ENCODE results near the gene IL17REL.

IL17REL gene

GRCh38 chr22:50035976-50036724 lies 23.6 kb upstream of the IL17REL start:
- no peak for TF ChIP-seq GATA3 (IDR thresholded peaks at IDR 0.05; ENCODE audit: low read depth, low read length)
- no peak for TF ChIP-seq GATA2 (IDR thresholded peaks at IDR 0.05; ENCODE audit: low read depth, low read length)

DNA sequence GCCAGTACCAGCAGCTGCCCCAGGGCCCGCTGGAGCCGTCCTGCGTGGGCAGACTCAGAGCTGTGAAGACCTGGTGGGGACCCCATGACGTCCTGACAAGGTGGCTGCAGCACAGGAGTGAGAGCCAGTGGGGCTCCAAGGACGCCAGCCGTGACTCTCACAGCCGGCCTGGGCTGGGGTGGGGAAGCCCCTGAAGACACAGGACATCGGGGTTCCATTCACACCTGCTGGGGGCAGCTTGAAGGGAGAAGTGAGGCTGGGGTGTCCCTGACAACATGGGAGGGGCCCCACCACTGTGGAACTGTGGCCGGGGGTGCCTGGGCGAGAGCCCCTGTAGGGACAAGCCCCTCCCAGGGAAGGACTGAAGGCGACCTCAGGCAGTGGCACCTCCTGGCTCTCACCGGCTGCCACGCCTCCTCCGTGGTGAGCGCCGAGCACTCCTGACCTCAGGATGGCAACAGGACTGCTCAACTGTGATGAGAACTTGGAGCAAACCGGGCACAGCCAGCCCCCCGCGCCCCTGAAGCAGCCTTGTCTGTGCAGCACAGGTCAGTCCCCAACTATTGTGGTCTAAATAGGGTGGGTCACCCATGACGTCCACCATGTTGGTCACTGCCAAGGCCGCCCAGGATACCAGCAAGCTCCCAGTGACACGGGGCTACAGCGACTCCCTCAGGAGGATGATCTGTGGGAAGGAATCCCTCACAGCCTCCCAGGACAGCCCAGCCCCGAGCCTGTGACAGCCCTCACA lies 22.7 kb upstream of the IL17REL start:
- TF ChIP-seq GATA3 (IDR thresholded peaks at IDR 0.05; ENCODE audit: low read depth, low read length) (no peak), GATA2 (IDR thresholded peaks at IDR 0.05; ENCODE audit: low read depth, low read length) (no peak)

DNA sequence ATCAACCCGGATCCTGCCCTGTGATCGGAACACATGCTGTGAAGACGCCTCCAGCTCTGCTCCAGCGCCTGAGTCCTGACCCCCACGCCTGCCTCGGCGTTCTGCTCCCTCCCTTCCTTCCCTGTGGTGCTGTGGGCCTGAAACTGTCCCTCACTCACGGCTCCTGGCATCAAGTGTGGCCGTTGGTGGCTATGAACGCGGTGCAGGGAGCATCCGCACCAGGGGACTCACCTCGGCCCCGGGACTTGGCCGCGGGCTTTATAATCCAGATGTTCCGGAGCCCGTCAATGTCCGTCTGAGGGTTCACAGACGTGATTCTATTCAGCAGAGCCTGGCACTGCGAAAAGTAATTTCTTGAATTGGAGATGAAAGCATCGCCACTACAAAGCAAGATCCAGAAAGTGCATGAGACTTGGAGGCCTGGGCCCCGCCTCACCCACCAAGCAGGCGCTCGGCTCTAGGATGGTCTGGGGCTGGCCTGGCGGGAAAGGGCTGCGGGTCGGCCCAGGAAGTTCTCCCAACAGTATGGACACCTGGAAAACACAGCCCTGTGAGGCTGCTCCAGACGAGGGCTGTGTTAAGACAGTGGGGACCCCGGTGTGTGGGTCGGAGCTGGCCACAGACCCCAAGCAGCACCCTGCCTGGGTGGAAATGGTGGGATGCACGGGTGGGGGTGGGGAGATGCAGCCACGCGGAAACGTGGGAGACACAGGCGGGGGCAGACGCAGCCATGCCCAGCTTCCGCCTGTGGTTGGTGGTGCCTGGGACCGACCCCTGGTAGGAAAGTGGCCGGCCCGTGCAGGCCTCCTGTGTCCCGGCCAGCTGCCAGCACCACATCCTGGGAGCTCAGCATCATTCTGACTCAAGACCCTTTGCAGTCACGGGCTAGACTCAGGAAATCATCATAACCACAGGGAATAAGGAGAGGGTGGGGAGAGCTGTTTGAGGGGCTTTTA lies 21.8 kb upstream of the IL17REL start:
- TF ChIP-seq GATA3 (IDR thresholded peaks at IDR 0.05; ENCODE audit: low read depth, low read length): no peak
- TF ChIP-seq GATA2 (IDR thresholded peaks at IDR 0.05; ENCODE audit: low read depth, low read length): no peak

DNA sequence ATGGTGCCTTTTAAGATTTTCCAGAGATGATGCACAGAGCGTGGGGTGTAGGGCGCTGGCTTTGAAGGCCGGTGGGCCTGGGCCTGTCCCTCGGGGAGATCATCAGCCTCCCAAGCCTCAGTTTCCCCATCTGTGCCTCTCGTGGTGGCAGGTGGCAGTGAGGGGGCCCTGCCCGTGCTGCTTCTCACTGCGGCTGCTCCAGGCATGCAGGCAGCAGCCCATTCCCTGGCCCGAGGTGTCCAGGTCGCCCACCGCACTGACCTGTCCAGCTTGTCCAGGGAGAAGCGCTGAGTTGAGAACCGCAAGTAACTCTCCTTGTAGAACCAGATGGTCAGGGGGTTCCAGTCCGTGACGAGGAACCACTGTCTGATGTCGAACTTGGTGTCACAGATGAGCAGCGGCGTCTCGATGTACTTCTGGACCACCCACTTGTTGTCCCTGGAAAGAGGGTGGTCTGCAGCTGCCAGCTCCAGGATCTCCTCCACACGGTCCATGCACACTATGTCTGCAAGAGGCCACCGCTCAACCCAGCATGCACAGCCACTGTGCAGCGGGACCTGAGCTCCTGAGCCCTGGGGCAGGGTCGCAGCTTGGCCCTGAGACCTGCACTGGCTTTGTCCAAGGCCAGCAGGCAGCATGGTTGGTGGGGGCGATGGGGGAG lies 20.5 kb upstream of the IL17REL start:
- TF ChIP-seq GATA3 (IDR thresholded peaks at IDR 0.05; ENCODE audit: low read depth, low read length) (no peak), GATA2 (IDR thresholded peaks at IDR 0.05; ENCODE audit: low read depth, low read length) (no peak)

DNA sequence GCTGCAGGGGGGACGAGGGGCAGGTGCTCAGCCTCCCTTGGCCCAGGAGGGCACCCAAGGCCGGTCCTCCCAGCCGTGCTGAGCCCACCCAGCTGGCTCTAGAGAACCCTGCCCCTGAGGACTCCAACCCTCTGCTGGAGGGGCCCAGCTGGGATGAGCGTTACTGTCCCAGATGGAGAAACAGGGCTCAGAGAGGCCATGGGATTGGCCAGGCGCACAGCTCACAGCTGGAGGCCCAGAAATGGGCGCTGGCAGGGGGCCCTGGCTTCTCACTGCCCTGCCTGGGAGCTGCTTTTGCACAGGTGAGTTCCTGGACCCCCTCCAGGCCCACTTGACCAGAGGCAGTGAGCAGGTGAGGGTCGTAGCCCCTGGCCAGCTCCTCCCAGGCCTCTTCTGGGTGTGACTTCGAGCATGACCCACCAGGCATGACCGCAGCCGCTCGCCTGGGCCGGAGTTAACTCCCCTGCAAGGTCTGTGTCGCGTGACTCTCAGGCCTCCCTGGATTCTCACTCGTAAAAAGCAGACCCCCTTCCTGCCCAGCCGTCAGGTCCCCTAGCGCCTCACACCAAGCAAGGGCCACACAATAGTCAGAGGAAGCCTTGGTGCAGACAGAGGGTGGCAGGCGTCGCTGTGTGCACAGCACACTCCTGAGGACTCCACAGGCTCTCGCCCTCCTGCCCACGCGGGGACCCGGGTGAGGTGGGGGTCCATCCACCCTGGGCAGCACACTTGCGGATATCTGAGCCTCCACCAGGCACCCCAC lies 19.7 kb upstream of the IL17REL start:
- TF ChIP-seq GATA2 (IDR thresholded peaks at IDR 0.05; ENCODE audit: low read depth, low read length) (no peak), GATA3 (IDR thresholded peaks at IDR 0.05; ENCODE audit: low read depth, low read length) (no peak)

GRCh38 chr22:50031189-50032091 lies 18.9 kb upstream of the IL17REL start:
- TF ChIP-seq GATA3 (IDR thresholded peaks at IDR 0.05; ENCODE audit: low read depth, low read length) (no peak), GATA2 (IDR thresholded peaks at IDR 0.05; ENCODE audit: low read depth, low read length) (no peak)

DNA sequence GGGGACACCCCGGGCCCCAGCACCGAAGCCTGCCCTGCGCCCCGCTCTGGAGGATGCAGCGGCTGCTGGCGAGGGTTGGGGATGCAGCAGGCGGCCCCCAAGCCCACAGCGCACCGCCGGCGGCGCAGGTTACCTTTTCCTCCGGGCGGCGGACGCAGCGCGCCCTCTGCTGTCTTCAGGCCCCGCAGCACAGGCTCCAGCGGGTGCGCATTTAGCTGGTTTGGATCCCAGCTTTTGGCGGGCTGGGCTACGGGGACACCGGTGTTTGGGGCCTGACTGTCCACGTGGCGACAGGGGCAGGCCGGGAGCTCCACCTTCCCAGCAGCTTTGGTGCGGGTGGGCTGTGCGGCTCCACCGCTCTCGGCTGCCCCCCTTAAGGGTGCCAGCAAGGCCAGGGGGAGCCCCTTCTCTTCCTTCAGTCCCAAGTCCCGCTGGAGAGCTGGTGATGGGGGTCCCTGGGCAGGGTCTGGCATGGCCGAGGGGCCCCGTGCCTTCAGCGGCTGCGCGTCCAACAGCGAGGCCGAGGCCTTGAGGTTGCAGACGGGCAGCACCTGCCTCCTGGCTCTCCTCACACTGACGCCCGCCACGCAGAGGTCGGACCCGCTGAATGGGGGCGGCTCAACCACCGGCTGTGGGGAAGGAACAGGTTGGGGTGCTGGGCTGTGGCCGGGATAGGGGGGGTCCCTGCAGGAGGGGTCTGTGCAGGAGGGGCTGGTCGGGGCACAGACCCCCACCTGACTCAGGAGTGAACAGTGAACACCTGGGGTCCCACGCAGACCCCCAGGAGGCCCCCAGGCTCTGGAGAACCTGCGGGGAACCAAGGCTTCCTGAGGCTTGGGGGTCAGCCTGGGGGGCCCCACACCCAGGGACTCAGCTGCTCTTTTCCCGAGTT lies 18.0 kb upstream of the IL17REL start:
- no peak for TF ChIP-seq GATA2 (IDR thresholded peaks at IDR 0.05; ENCODE audit: low read depth, low read length)
- TF ChIP-seq GATA3 (IDR thresholded peaks at IDR 0.05; ENCODE audit: low read depth, low read length): no peak

DNA sequence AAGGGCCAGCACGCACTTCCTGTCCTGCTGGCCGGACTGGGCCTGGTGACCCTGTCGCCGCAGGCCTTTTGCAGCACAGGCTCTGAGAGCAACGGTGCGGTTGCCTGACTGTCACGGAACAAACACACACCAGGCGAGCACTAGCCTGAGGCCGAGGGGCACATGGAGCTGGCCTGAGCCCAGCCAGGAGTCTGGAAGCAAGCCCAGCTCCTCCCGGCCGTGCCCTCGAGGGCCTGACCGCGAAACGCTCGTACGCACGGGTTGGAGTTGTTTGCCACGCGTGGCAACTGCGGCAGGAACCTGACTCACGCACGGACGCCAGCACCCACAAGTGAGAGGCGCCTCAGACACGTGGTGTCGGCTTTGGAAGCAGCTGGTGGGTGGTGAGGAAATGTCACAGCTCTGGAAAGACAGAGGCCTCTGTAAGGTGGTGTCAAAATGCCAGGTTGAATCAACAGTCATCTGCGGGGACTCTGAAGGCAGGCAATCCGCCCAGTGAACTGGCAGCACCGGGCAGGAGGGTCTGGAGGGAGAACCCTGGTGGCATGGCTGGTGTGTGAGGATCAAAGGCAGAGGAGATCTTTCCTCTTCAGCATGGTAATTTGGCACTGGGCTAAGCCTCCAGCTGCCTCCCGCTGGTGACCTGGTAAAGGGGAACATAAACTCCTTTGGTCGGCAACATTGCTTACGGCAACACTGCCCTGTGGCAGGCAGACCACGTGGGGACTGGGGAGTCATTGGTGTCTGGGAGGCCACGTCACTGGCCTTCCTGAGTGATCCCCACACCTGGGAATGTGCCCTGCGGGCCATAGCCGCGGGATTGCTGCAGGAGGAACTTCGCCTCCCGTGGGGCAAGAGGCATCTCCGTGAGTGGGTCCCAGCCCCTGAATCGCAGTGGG lies 15.3 kb upstream of the IL17REL start:
- TF ChIP-seq GATA2 (IDR thresholded peaks at IDR 0.05; ENCODE audit: low read depth, low read length): no peak
- no peak for TF ChIP-seq GATA3 (IDR thresholded peaks at IDR 0.05; ENCODE audit: low read depth, low read length)

GRCh38 chr22:50025993-50026392 lies 13.4 kb upstream of the IL17REL start:
- TF ChIP-seq GATA3 (IDR thresholded peaks at IDR 0.05; ENCODE audit: low read depth, low read length): no peak
- no peak for TF ChIP-seq GATA2 (IDR thresholded peaks at IDR 0.05; ENCODE audit: low read depth, low read length)

DNA sequence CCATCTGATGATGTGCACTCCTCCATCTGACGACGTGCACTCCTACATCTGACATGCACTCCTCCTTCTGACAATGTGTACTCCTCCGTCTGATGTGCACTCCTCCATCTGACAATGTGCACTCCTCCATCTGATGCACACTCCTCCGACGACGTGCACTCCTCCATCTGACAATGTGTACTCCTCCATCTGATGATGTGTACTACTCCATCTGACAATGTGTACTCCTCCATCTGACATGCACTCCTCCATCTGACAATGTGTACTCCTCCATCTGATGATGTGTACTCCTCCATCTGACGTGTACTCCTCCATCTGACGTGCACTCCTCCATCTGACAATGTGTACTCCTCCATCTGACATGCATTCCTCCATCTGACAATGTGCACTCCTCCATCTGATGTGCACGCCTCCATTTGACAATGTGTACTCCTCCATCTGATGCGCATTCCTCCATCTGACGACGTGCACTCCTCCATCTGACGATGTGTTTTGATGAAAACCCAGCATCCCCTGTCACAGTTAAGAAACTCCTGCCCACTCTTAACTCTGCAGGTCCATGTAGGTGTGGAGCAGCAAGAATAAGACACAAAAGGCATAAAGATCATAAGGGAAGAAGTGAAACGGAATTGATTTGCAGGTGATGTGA lies 9.7 kb upstream of the IL17REL start:
- no peak for TF ChIP-seq GATA2 (IDR thresholded peaks at IDR 0.05; ENCODE audit: low read depth, low read length)
- no peak for TF ChIP-seq GATA3 (IDR thresholded peaks at IDR 0.05; ENCODE audit: low read depth, low read length)

Data from SH-SY5Y (cell line).